ENCODE results near the gene CD276. TPM values are rescaled to one million over a fixed set of nuclear protein-coding genes. Genes with fewer than 3 reads are reported as not detected.

Gene CD276
- total and polyA plus RNA-seq, 2 experiments from 2014 or later = 127 to 172 TPM

DNA sequence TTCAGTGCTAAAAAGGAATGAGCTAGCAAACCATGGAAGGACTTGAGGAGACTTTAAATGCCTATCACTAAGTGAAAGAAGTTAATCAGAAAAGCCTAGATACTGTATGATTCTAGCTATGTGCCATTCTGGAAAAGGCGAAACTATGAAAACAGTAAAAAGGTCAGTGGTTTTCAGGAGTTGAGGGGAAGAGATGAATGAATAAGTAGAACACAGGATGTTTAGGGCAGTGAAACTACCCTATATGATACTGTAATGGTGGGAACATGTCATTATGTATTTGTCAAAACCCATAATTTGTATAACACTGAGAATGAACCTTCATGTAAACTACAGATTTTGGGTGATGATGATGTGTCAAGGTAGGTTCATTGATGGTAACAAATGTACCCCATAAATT is 9.6 kb upstream of the CD276 start:
- TF ChIP-seq, protein P1, sequence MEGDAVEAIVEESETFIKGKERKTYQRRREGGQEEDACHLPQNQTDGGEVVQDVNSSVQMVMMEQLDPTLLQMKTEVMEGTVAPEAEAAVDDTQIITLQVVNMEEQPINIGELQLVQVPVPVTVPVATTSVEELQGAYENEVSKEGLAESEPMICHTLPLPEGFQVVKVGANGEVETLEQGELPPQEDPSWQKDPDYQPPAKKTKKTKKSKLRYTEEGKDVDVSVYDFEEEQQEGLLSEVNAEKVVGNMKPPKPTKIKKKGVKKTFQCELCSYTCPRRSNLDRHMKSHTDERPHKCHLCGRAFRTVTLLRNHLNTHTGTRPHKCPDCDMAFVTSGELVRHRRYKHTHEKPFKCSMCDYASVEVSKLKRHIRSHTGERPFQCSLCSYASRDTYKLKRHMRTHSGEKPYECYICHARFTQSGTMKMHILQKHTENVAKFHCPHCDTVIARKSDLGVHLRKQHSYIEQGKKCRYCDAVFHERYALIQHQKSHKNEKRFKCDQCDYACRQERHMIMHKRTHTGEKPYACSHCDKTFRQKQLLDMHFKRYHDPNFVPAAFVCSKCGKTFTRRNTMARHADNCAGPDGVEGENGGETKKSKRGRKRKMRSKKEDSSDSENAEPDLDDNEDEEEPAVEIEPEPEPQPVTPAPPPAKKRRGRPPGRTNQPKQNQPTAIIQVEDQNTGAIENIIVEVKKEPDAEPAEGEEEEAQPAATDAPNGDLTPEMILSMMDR (IDR thresholded peaks at IDR 0.05; ENCODE audit: low read depth, low read length) = no peak
- Histone ChIP-seq H3K27ac (no peak overlapping the region), H3K4me3 (no peak overlapping the region), H3K9me3 (ENCODE audit: low read depth) (no peaks in the 10 kb centered on the region), H3K27me3 (peaks cover 25% of the 10 kb centered on the region), H3K4me1 (ENCODE audit: low read depth) (peaks cover 5% of the 10 kb centered on the region), H3K36me3 (no peaks in the 10 kb centered on the region)
- DNase-seq (ENCODE audit: low read depth in 1 of 2, low spot score in 1 of 2) = no peak

- TF ChIP-seq, protein P1 (IDR thresholded peaks at IDR 0.05; ENCODE audit: low read depth, low read length) = peak; percentile 85
- Histone ChIP-seq H3K9me3 (ENCODE audit: low read depth) (no peaks in the 10 kb centered on the region), H3K27me3 (peaks cover 23% of the 10 kb centered on the region), H3K27ac (no peak overlapping the region), H3K4me3 (no peak overlapping the region), H3K4me1 (ENCODE audit: low read depth) (peaks cover 5% of the 10 kb centered on the region), H3K36me3 (no peaks in the 10 kb centered on the region)
- peak; percentile 75 to 78 for DNase-seq (ENCODE audit: low read depth in 1 of 2, low spot score in 1 of 2)
Measured at GRCh38 chr15:73677146-73677607, 7.0 kb upstream of the CD276 start.

- Histone ChIP-seq H3K9me3 (ENCODE audit: low read depth) (no peaks in the 10 kb centered on the region), H3K27me3 (peaks cover 23% of the 10 kb centered on the region), H3K4me3 (no peak overlapping the region), H3K36me3 (no peaks in the 10 kb centered on the region), H3K4me1 (ENCODE audit: low read depth) (peaks cover 5% of the 10 kb centered on the region), H3K27ac (no peak overlapping the region)
- no peak for DNase-seq (ENCODE audit: low read depth in 1 of 2, low spot score in 1 of 2)
- TF ChIP-seq, protein P1 (IDR thresholded peaks at IDR 0.05; ENCODE audit: low read depth, low read length) = no peak
Measured at GRCh38 chr15:73677733-73678132, 6.5 kb upstream of the CD276 start.

DNA sequence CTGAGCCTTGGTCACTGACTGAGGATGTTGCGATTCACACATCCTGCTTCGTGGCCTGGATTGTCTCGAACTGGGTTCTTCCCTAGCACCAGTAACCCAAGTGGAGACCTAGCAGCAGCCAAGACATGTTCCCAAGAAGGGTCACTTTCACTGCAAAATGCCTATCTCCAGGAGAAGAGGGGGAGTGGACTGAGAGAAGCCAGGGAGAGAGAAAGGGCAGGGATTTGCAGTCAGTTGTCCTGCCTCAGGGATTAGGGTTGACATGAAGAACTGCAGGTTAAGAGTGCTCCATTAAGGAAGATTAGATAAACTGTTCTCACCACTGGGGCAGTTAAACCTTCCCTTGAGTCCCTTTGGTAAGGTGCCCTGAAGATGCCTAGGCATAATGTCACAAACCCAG is 5.7 kb upstream of the CD276 start:
- Histone ChIP-seq H3K27ac (no peak overlapping the region), H3K4me1 (ENCODE audit: low read depth) (peaks cover 5% of the 10 kb centered on the region), H3K9me3 (ENCODE audit: low read depth) (no peaks in the 10 kb centered on the region), H3K27me3 (peaks cover 23% of the 10 kb centered on the region), H3K36me3 (no peaks in the 10 kb centered on the region), H3K4me3 (no peak overlapping the region)
- TF ChIP-seq, protein P1 (IDR thresholded peaks at IDR 0.05; ENCODE audit: low read depth, low read length) = no peak
- no peak for DNase-seq (ENCODE audit: low read depth in 1 of 2, low spot score in 1 of 2)

DNA sequence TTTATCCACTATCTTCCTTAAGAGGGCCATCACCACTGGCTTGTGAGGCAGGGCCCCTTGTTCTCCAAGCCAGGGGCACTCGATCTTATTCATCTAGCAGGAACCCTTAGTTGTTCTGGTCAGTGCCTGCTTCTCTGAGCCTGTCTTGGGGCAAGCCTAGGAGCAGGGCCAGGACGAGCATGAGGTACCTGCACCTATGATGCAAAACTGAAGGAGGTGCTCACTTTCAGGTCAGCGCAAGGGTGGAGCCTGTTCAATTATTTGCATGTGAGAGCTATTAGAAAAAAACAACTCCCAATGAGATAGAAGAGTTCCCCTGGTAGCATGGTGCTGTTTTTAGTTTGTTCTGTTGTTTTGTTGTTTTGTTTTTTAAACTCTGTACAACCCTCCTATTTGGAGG is 5.0 kb upstream of the CD276 start:
- Histone ChIP-seq H3K9me3 (ENCODE audit: low read depth) (no peaks in the 10 kb centered on the region), H3K4me3 (no peak overlapping the region), H3K36me3 (no peaks in the 10 kb centered on the region), H3K27me3 (peaks cover 16% of the 10 kb centered on the region), H3K4me1 (ENCODE audit: low read depth) (peaks cover 5% of the 10 kb centered on the region), H3K27ac (no peak overlapping the region)
- TF ChIP-seq, protein P1 (IDR thresholded peaks at IDR 0.05; ENCODE audit: low read depth, low read length) = no peak
- no peak for DNase-seq (ENCODE audit: low read depth in 1 of 2, low spot score in 1 of 2)

DNA sequence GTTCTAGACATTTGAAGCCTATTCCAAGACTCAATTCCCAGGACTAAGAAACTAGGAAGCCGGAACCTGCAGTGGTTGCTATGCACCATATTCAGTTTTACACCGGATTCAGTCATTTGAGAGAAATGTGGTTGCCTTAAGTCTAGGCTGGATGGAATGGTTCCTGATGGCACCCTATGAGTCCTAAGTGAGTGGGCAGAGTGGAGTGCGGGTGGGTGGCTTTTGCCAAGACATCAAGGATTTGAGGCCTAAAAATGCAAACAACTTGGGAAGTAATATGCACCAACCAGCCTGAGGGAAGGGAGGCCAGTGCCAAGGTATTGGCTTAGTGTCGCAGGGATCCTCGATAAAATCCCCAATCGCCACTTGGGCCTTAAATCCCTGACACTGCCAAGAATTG is 4.2 kb upstream of the CD276 start:
- DNase-seq (ENCODE audit: low read depth in 1 of 2, low spot score in 1 of 2) = no peak
- peaks cover 5% of the 10 kb centered on the region for H3K4me1 ChIP-seq (ENCODE audit: low read depth)
- H3K36me3 ChIP-seq = no peaks in the 10 kb centered on the region
- TF ChIP-seq, protein P1 (IDR thresholded peaks at IDR 0.05; ENCODE audit: low read depth, low read length) = no peak
- no peak overlapping the region for H3K27ac ChIP-seq
- no peaks in the 10 kb centered on the region for H3K9me3 ChIP-seq (ENCODE audit: low read depth)
- H3K27me3 ChIP-seq = peaks cover 9% of the 10 kb centered on the region
- no peak overlapping the region for H3K4me3 ChIP-seq
